Lung (tissue), 12 donors: ENCODE results near the gene MICAL2. TPM values are rescaled to one million over a fixed set of nuclear protein-coding genes. Genes with fewer than 3 reads are reported as not detected.

Source experiments
- ATAC-seq: fragments of 200-7000 bp; cut with Tn5 transposase; one replicate; pipeline ENCODE4 v1.9.1; 2020; ENCODE audit warnings: moderate number of reproducible peaks; ENCODE audit not compliant: insufficient read depth, low FRiP score
- DNase-seq, 3 donors: peaks; one replicate each; pipeline ENCODE4 v3.0.0-alpha.2; 2013 to 2017
- H3K27ac ChIP-seq, 2 donors: one replicate each; pipeline ENCODE4 v1.5.1; 2013; ENCODE audit warnings: mild to moderate bottlenecking in 2 of 2, moderate library complexity in 2 of 2, control low read depth in 1 of 2, inconsistent platforms in 1 of 2, low read depth in 1 of 2, low read length in 1 of 2
- H3K27me3 ChIP-seq, 3 donors: one replicate each; pipeline ENCODE4 v1.5.1; 2013; ENCODE audit warnings: low read length in 2 of 3; ENCODE audit not compliant: control insufficient read depth in 3 of 3, insufficient read depth in 3 of 3
- H3K36me3 ChIP-seq, 4 donors: one replicate each; pipeline ENCODE4 v1.5.1; 2013; ENCODE audit warnings: low read length in 4 of 4, mild to moderate bottlenecking in 1 of 4, moderate library complexity in 1 of 4; ENCODE audit not compliant: control insufficient read depth in 4 of 4, insufficient read depth in 4 of 4
- H3K4me1 ChIP-seq, 5 donors: one replicate each; pipeline ENCODE4 v1.5.1; 2013; ENCODE audit warnings: low read length in 5 of 5, mild to moderate bottlenecking in 2 of 5, moderate library complexity in 1 of 5; ENCODE audit not compliant: control insufficient read depth in 5 of 5, insufficient read depth in 5 of 5
- H3K4me3 ChIP-seq: one replicate; pipeline ENCODE4 v1.5.1; 2013; ENCODE audit warnings: mild to moderate bottlenecking, control low read depth, moderate library complexity
- H3K9ac ChIP-seq, 2 donors: one replicate each; pipeline ENCODE4 v1.5.1; 2013; ENCODE audit warnings: low read length in 2 of 2, control low read depth in 1 of 2; ENCODE audit not compliant: insufficient read depth in 1 of 2
- H3K9me3 ChIP-seq, 4 donors: one replicate each; pipeline ENCODE4 v1.5.1; 2013; ENCODE audit warnings: low read length in 3 of 4, mild to moderate bottlenecking in 1 of 4, moderate library complexity in 1 of 4; ENCODE audit not compliant: control insufficient read depth in 4 of 4, insufficient read depth in 3 of 4
- WGBS, 2 donors: extraction: QIAGEN DNeasy Blood & Tissue Kit; methylation state at CpG; one replicate each; pipeline ENCODE4 v1.1.7; 2013; 5-methylcytosine and 5-hydroxymethylcytosine counted together
- polyA plus RNA-seq, 2 donors: library from polyadenylated mRNA; stranded (reverse); fragments of 200-250 nt; gene quantifications; one replicate each; pipeline ENCODE4 v1.2.1, GENCODE V29; 2013
- total RNA-seq, 2 donors: library from RNA; depleted of rRNA in 1 of 2; stranded (reverse); fragments of >200 nt in 1 of 2; gene quantifications; one replicate each; pipeline ENCODE4 v1.2.1, GENCODE V29; 2014 to 2021
- TF ChIP-seq, protein P1 (sequence below): IDR thresholded peaks from 2 replicates; pipeline ENCODE4 v1.5.1; 2012; ENCODE audit warnings: mild to moderate bottlenecking; ENCODE audit errors: control extremely low read depth, extremely low read depth
- donor health status: control.
- donor health status: control.
- donor health status: Bipolar disorder and iron deficiency.
- donor health status: healthy.
- donor health status: DM: yes; HTN: yes; CAD: no.

The MICAL2 gene
- total and polyA plus RNA-seq, 4 donors = 38.2 to 218 (median 99.6) TPM

DNA sequence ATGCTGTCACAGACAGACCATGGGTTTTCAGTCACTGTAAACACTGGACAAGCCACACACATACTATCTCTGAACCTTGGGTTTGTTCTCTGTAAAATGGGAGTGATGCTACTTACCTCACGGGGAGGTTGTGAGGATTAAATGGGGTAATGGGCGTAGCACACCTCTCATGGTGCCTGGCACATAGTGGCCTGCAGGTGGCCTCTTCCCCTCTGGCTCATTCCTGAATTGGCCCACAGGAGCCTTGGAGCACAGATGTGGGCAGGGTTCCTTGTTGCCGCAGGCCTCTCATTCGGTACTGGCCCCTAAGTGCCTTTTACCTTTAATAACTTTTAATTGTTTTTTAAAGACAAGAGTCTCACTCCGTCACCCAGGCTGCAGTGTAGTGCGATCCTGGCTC, 11.7 kb downstream of the MICAL2 start:
- Histone ChIP-seq H3K9me3 (no peaks in the 10 kb centered on the region), H3K27me3 (no peaks in the 10 kb centered on the region), H3K27ac (no peak overlapping the region), H3K36me3 (peaks cover 0 to 6% (median 0%) of the 10 kb centered on the region in 4 donors), H3K4me3 (no peak overlapping the region), H3K4me1 (peaks cover 14 to 59% (median 39%) of the 10 kb centered on the region in 5 donors), H3K9ac (no peak overlapping the region)
- ATAC-seq (no peak), DNase-seq (no peak)
- 76 to 82% methylated on average over 6 of the region's 6 CpGs for WGBS, 2 donors
- TF ChIP-seq, protein P1, sequence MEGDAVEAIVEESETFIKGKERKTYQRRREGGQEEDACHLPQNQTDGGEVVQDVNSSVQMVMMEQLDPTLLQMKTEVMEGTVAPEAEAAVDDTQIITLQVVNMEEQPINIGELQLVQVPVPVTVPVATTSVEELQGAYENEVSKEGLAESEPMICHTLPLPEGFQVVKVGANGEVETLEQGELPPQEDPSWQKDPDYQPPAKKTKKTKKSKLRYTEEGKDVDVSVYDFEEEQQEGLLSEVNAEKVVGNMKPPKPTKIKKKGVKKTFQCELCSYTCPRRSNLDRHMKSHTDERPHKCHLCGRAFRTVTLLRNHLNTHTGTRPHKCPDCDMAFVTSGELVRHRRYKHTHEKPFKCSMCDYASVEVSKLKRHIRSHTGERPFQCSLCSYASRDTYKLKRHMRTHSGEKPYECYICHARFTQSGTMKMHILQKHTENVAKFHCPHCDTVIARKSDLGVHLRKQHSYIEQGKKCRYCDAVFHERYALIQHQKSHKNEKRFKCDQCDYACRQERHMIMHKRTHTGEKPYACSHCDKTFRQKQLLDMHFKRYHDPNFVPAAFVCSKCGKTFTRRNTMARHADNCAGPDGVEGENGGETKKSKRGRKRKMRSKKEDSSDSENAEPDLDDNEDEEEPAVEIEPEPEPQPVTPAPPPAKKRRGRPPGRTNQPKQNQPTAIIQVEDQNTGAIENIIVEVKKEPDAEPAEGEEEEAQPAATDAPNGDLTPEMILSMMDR = no peak

DNA sequence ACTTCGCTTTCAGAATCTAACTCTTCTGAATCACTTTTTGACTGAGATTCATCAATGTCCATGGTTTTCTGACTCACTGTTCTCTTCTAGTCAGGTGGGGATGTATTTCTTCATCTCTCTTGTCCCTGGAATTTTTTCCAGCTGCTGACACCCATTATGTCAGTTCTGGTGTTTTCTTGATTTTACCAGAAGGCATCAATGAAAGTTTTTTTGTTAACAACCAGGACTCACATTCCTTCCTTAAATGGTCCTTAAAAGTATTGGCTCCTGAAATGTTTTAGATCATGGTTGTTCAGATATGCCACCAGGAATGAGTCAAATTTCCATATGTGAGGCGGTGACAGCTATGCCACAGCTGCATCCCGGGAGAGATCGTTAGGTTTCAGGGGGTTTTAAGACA, 12.9 kb downstream of the MICAL2 start:
- no peak overlapping the region for H3K9ac ChIP-seq
- TF ChIP-seq, protein P1 = no peak
- 82 to 96% methylated on average over 4 of the region's 4 CpGs for WGBS, 2 donors
- H3K9me3 ChIP-seq = no peaks in the 10 kb centered on the region
- no peak overlapping the region for H3K4me3 ChIP-seq
- no peaks in the 10 kb centered on the region for H3K27me3 ChIP-seq
- DNase-seq (peak in 2 of 3 donors; percentile 46 to 67), ATAC-seq (no peak)
- H3K36me3 ChIP-seq = no peaks in the 10 kb centered on the region
- H3K4me1 ChIP-seq = peaks cover 10 to 50% (median 38%) of the 10 kb centered on the region in 5 donors
- no peak overlapping the region for H3K27ac ChIP-seq

DNA sequence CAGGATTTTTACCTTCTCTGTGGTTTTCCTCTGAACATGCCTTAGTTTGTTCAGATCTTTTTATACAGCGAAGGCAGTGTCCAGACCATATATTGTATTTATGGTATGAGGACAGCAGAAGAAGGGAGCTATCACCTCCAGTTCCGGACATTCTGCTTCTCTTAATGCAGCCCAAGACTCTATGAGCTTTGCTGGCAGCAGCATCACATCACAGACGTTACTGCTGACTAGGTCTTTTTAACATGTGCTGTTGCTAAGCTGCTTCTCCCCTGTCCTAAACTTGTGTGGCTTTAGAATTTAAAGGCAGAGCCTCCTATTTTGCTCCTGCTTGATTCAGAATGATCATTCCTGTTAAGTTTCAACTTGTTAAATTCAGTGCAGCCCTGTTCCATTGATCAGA, 13.4 kb downstream of the MICAL2 start:
- no peak overlapping the region for H3K9ac ChIP-seq
- no peaks in the 10 kb centered on the region for H3K9me3 ChIP-seq
- DNase-seq = peak; percentile 52 to 82 (median 82)
- peak overlapping the region in 1 of 2 donors; percentile 42 for H3K27ac ChIP-seq
- H3K4me3 ChIP-seq = no peak overlapping the region
- H3K27me3 ChIP-seq = no peaks in the 10 kb centered on the region
- no peak for ATAC-seq
- TF ChIP-seq, protein P1 = no peak
- 68% methylated on average over 3 of the region's 3 CpGs for WGBS, 2 donors
- H3K36me3 ChIP-seq = no peaks in the 10 kb centered on the region
- peaks cover 10 to 45% (median 35%) of the 10 kb centered on the region in 5 donors for H3K4me1 ChIP-seq

DNA sequence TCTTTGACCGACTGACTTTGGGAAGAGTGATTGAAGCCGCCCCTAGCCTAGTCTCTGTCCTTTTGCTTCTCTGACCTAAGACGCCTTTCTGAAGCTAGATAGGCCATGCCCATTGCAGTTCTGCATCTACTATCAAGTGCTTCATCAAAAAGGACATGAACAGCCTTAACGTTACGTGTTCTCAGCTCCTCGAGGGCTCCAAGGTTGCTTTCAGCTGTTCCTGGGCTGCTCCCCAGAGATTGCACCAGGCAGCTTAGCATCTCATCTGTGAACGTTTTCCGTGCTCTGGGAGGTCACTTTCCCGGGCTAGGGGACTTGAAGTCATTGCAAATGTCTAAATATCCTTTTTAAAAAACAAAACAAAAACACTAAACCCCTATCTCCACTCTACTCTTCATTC, 13.9 kb downstream of the MICAL2 start:
- WGBS, 2 donors = 67 to 72% methylated on average over 9 of the region's 9 CpGs
- Histone ChIP-seq H3K4me1 (peaks cover 10 to 40% (median 30%) of the 10 kb centered on the region in 5 donors), H3K9me3 (no peaks in the 10 kb centered on the region), H3K36me3 (no peaks in the 10 kb centered on the region), H3K27ac (peak overlapping the region in 1 of 2 donors; percentile 42), H3K27me3 (no peaks in the 10 kb centered on the region), H3K9ac (no peak overlapping the region), H3K4me3 (no peak overlapping the region)
- DNase-seq (no peak), ATAC-seq (no peak)
- TF ChIP-seq, protein P1 = no peak
